ENCODE results near the gene PRDX4. TPM values are rescaled to one million over a fixed set of nuclear protein-coding genes. Genes with fewer than 3 reads are reported as not detected.

Gene PRDX4
- total RNA-seq, 1 experiment from 2014 or later, result 176 TPM

GRCh38 chrX:23704673-23705206, 37.4 kb downstream of the PRDX4 start:
- Histone ChIP-seq H3K4me3 (no peak overlapping the region), H3K27me3 (replicated peaks) (no peaks in the 10 kb centered on the region), H3K4me1 (replicated peaks) (no peaks in the 10 kb centered on the region), H3K36me3 (peaks cover 31% of the 10 kb centered on the region), H3K27ac (no peak overlapping the region), H3K9me3 (replicated peaks) (no peaks in the 10 kb centered on the region)
- DNase-seq (ENCODE audit: low read depth in 1 of 2, low spot score in 2 of 2), result no peak

- H3K4me1 ChIP-seq (replicated peaks), result no peaks in the 10 kb centered on the region; the same call in 1 of the 2 replicates
- no peak for DNase-seq (ENCODE audit: low read depth in 1 of 2, low spot score in 2 of 2)
- H3K27ac ChIP-seq, result no peak overlapping the region
- no peaks in the 10 kb centered on the region for H3K27me3 ChIP-seq (replicated peaks)
- no peak overlapping the region for H3K4me3 ChIP-seq
- H3K36me3 ChIP-seq, result peaks cover 33% of the 10 kb centered on the region
- H3K9me3 ChIP-seq (replicated peaks), result no peaks in the 10 kb centered on the region
Observed at GRCh38 chrX:23705235-23705634, 37.9 kb downstream of the PRDX4 start.

- Histone ChIP-seq H3K27me3 (replicated peaks) (no peaks in the 10 kb centered on the region), H3K4me3 (no peak overlapping the region)
- no peak for DNase-seq (ENCODE audit: low read depth in 1 of 2, low spot score in 2 of 2)
Observed at GRCh38 chrX:23720117-23720677, 52.9 kb downstream of the PRDX4 start.

GRCh38 chrX:23726191-23726590, 58.9 kb downstream of the PRDX4 start:
- no peaks in the 10 kb centered on the region for H3K4me1 ChIP-seq (replicated peaks)
- no peaks in the 10 kb centered on the region for H3K9me3 ChIP-seq (replicated peaks)
- H3K36me3 ChIP-seq, result peaks cover 30% of the 10 kb centered on the region
- H3K4me3 ChIP-seq, result no peak overlapping the region
- no peak overlapping the region for H3K27ac ChIP-seq
- no peak for DNase-seq (ENCODE audit: low read depth in 1 of 2, low spot score in 2 of 2)
- H3K27me3 ChIP-seq (replicated peaks), result no peaks in the 10 kb centered on the region

More at GRCh38 chrX:23720117-23720677, 52.9 kb downstream of the PRDX4 start:
- Histone ChIP-seq H3K27ac (no peak overlapping the region), H3K9me3 (replicated peaks) (no peaks in the 10 kb centered on the region), H3K4me1 (replicated peaks) (no peaks in the 10 kb centered on the region), H3K36me3 (peaks cover 28% of the 10 kb centered on the region)

GRCh38 chrX:23727206-23727605, 59.9 kb downstream of the PRDX4 start:
- Histone ChIP-seq H3K4me1 (replicated peaks) (no peaks in the 10 kb centered on the region), H3K9me3 (replicated peaks) (no peaks in the 10 kb centered on the region), H3K36me3 (peaks cover 31% of the 10 kb centered on the region), H3K27ac (no peak overlapping the region), H3K4me3 (no peak overlapping the region), H3K27me3 (replicated peaks) (no peaks in the 10 kb centered on the region)
- DNase-seq (ENCODE audit: low read depth in 1 of 2, low spot score in 2 of 2), result no peak

GRCh38 chrX:23729214-23729613, 61.9 kb downstream of the PRDX4 start:
- H3K9me3 ChIP-seq (replicated peaks), result no peaks in the 10 kb centered on the region
- no peak for DNase-seq (ENCODE audit: low read depth in 1 of 2, low spot score in 2 of 2)
- H3K4me1 ChIP-seq (replicated peaks), result no peaks in the 10 kb centered on the region
- H3K27me3 ChIP-seq (replicated peaks), result no peaks in the 10 kb centered on the region
- no peak overlapping the region for H3K27ac ChIP-seq
- H3K36me3 ChIP-seq, result peaks cover 41% of the 10 kb centered on the region
- no peak overlapping the region for H3K4me3 ChIP-seq

- no peak for DNase-seq (ENCODE audit: low read depth in 1 of 2, low spot score in 2 of 2)
- Histone ChIP-seq H3K27me3 (replicated peaks) (no peaks in the 10 kb centered on the region), H3K27ac (no peak overlapping the region), H3K9me3 (replicated peaks) (no peaks in the 10 kb centered on the region), H3K4me3 (no peak overlapping the region), H3K4me1 (replicated peaks) (no peaks in the 10 kb centered on the region), H3K36me3 (peaks cover 39% of the 10 kb centered on the region)
Observed at GRCh38 chrX:23731951-23732350, 64.7 kb downstream of the PRDX4 start.

GRCh38 chrX:23732704-23733103, 65.4 kb downstream of the PRDX4 start:
- Histone ChIP-seq H3K4me3 (no peak overlapping the region), H3K36me3 (peaks cover 35% of the 10 kb centered on the region), H3K9me3 (replicated peaks) (no peaks in the 10 kb centered on the region), H3K27me3 (replicated peaks) (no peaks in the 10 kb centered on the region), H3K4me1 (replicated peaks) (no peaks in the 10 kb centered on the region), H3K27ac (no peak overlapping the region)
- DNase-seq (ENCODE audit: low read depth in 1 of 2, low spot score in 2 of 2), result no peak

Other genes with a start within 250 kb of the PRDX4 start
- gene ACOT9, start 75.8 kb downstream of the PRDX4 start, total RNA-seq (2014; rRNA removed; shearing (Covaris generic)), result 68.9 and 91.6 TPM in 2 replicates
- gene SAT1, start 115.7 kb downstream of the PRDX4 start, total RNA-seq (2014; rRNA removed; shearing (Covaris generic)), result 60.2 and 114 TPM in 2 replicates
- 28.0 and 39.4 TPM in 2 replicates for gene APOO, start 240.4 kb downstream of the PRDX4 start, total RNA-seq (2014; rRNA removed; shearing (Covaris generic))
- gene CXorf58, start 240.5 kb downstream of the PRDX4 start, total RNA-seq (2014; rRNA removed; shearing (Covaris generic)), result not detected in 2 replicates

All from SJSA1 (cell line).